Neural cell (in vitro differentiated cells): ENCODE results near the gene CBLB. TPM values are rescaled to one million over a fixed set of nuclear protein-coding genes. Genes with fewer than 3 reads are reported as not detected.

ENCODE experiments used
- H2AFZ ChIP-seq: fragments of 200-600, 300-800 bp; sonication (generic), shearing (Covaris generic); 2 replicates; pipeline ENCODE4 v1.6.0; 2014; ENCODE audit warnings: low read depth, mild to moderate bottlenecking, antibody characterized with exemption, low read length, moderate library complexity
- H3F3A ChIP-seq: fragments of 200-600 bp; shearing (Covaris generic); 2 replicates; pipeline ENCODE4 v1.6.1; 2016; ENCODE audit warnings: mild to moderate bottlenecking, moderate library complexity, mixed read lengths, antibody characterized with exemption, low read length; ENCODE audit not compliant: insufficient read depth, poor library complexity, severe bottlenecking
- H3K27ac ChIP-seq: fragments of 200-600, 300-800 bp; sonication (generic), shearing (Covaris generic); 2 replicates; pipeline ENCODE4 v1.5.1; 2014; ENCODE audit warnings: mild to moderate bottlenecking, low read length, moderate library complexity
- H3K27me3 ChIP-seq: fragments of 300-800, 200-600 bp; sonication (generic), shearing (Covaris generic); 2 replicates; pipeline ENCODE4 v1.6.0; 2014; ENCODE audit warnings: mild to moderate bottlenecking, low read depth, low read length, moderate library complexity; ENCODE audit not compliant: insufficient read depth
- H3K36me3 ChIP-seq: fragments of 300-800, 200-600 bp; sonication (generic), shearing (Covaris generic); 2 replicates; pipeline ENCODE4 v1.5.1; 2014; ENCODE audit warnings: mild to moderate bottlenecking, antibody characterized with exemption, low read length, moderate library complexity; ENCODE audit not compliant: insufficient read depth
- H3K4me2 ChIP-seq: fragments of 300-800, 200-600 bp; sonication (generic), shearing (Covaris generic); 2 replicates; pipeline ENCODE4 v1.6.0; 2014; ENCODE audit warnings: mild to moderate bottlenecking, low read length
- H3K4me3 ChIP-seq: fragments of 300-800, 200-600 bp; sonication (generic), shearing (Covaris generic); 2 replicates; pipeline ENCODE4 v1.5.1; 2014; ENCODE audit warnings: mild to moderate bottlenecking, low read length, moderate library complexity
- H3K79me2 ChIP-seq: fragments of 200-600 bp; shearing (Covaris generic); replicated peaks from 2 replicates; pipeline ENCODE4 v1.6.0; 2014; ENCODE audit warnings: mild to moderate bottlenecking, low read length, moderate library complexity; ENCODE audit not compliant: insufficient read depth
- H3K9ac ChIP-seq: fragments of 300-800, 200-600 bp; sonication (generic), shearing (Covaris generic); 2 replicates; pipeline ENCODE4 v1.6.1; 2016; ENCODE audit warnings: mild to moderate bottlenecking, low read length, mixed read lengths
- H3K9me2 ChIP-seq: fragments of 200-600 bp; shearing (Covaris generic); 2 replicates; pipeline ENCODE4 v1.6.1; 2016; ENCODE audit warnings: mild to moderate bottlenecking, low read length, mixed read lengths; ENCODE audit not compliant: insufficient read depth
- H3K9me3 ChIP-seq: fragments of 200-600, 300-800 bp; sonication (generic), shearing (Covaris generic); 2 replicates; pipeline ENCODE4 v1.6.1; 2016; ENCODE audit warnings: mild to moderate bottlenecking, mixed run types, low read length, moderate library complexity, mixed read lengths
- H4K20me1 ChIP-seq: fragments of 200-600 bp; shearing (Covaris generic); 2 replicates; pipeline ENCODE4 v1.6.1; 2016; ENCODE audit warnings: mild to moderate bottlenecking, mixed run types; ENCODE audit not compliant: insufficient read depth
- CTCF ChIP-seq: fragments of 450-650 bp; IDR thresholded peaks from 2 replicates; pipeline ENCODE4 v1.5.1; 2014; ENCODE audit warnings: antibody characterized with exemption, mild to moderate bottlenecking, moderate library complexity; ENCODE audit not compliant: poor library complexity, severe bottlenecking
- EP300 ChIP-seq: fragments of 450-650 bp; conservative IDR thresholded peaks from 2 replicates; pipeline ENCODE4 v1.6.1; 2014; ENCODE audit warnings: antibody characterized with exemption, mild to moderate bottlenecking, moderate library complexity; ENCODE audit not compliant: poor library complexity, severe bottlenecking
- EZH2 ChIP-seq: fragments of 200-600, 300-800 bp; shearing (Covaris generic), sonication (generic); IDR thresholded peaks from 2 replicates; pipeline ENCODE4 v1.6.1; 2014; ENCODE audit warnings: antibody characterized with exemption, low read length, borderline replicate concordance, mild to moderate bottlenecking; ENCODE audit not compliant: insufficient read depth, poor library complexity, severe bottlenecking
- MXI1 ChIP-seq: fragments of 450-650 bp; conservative IDR thresholded peaks from 2 replicates; pipeline ENCODE4 v1.6.1; 2014; ENCODE audit warnings: antibody characterized with exemption, mild to moderate bottlenecking; ENCODE audit not compliant: poor library complexity, severe bottlenecking
- POLR2AphosphoS5 ChIP-seq: IDR thresholded peaks from 2 replicates; pipeline ENCODE4 v1.6.1; 2012
- RAD21 ChIP-seq: fragments of 450-650 bp; conservative IDR thresholded peaks from 2 replicates; pipeline ENCODE4 v1.6.1; 2014; ENCODE audit warnings: antibody characterized with exemption, mild to moderate bottlenecking, moderate library complexity
- REST ChIP-seq: IDR thresholded peaks from 2 replicates; pipeline ENCODE4 v1.6.1; 2012; ENCODE audit warnings: borderline replicate concordance
- SMC3 ChIP-seq: fragments of 450-650 bp; conservative IDR thresholded peaks from 2 replicates; pipeline ENCODE4 v1.6.1; 2014; ENCODE audit warnings: antibody characterized with exemption, mild to moderate bottlenecking, moderate library complexity; ENCODE audit not compliant: poor library complexity
- TAF1 ChIP-seq: IDR thresholded peaks from 2 replicates; pipeline ENCODE4 v1.6.1; 2012; ENCODE audit warnings: low read depth
- polyA plus RNA-seq: library from polyadenylated mRNA; depleted of rRNA; stranded (reverse); fragments of >200 nt; gene quantifications from 2 replicates; pipeline ENCODE4 v1.2.3, GENCODE V29; 2014

CBLB gene
- polyA plus RNA-seq, 1 donor from 2014 or later = 36.4 TPM

- Histone ChIP-seq H3K9ac (no peak overlapping the region), H3K79me2 (peaks cover 31% of the 10 kb centered on the region), H3K4me2 (no peak overlapping the region), H3K9me2 (no peaks in the 10 kb centered on the region), H3F3A (no peaks in the 10 kb centered on the region), H3K4me3 (no peak overlapping the region), H3K36me3 (no peaks in the 10 kb centered on the region), H4K20me1 (no peaks in the 10 kb centered on the region), H3K27ac (no peak overlapping the region), H3K9me3 (no peaks in the 10 kb centered on the region), H2AFZ (no peak overlapping the region), H3K27me3 (no peaks in the 10 kb centered on the region)
- TF ChIP-seq REST (no peak), RAD21 (no peak), EZH2 (no peak), CTCF (no peak), SMC3 (no peak), TAF1 (no peak), MXI1 (no peak), POLR2AphosphoS5 (no peak), EP300 (no peak)
These were observed 78.3 kb downstream of the CBLB start for GRCh38 chr3:105790534-105790933.

- Histone ChIP-seq H3K9me2 (no peaks in the 10 kb centered on the region), H4K20me1 (no peaks in the 10 kb centered on the region), H3K27ac (no peak overlapping the region), H3K36me3 (no peaks in the 10 kb centered on the region), H3K9ac (no peak overlapping the region), H3K4me2 (no peak overlapping the region), H3K27me3 (no peaks in the 10 kb centered on the region), H3K9me3 (no peaks in the 10 kb centered on the region), H2AFZ (no peak overlapping the region), H3F3A (no peaks in the 10 kb centered on the region), H3K79me2 (peaks cover 31% of the 10 kb centered on the region), H3K4me3 (no peak overlapping the region)
- TF ChIP-seq CTCF (no peak), EP300 (no peak), EZH2 (no peak)
These were observed 80.2 kb downstream of the CBLB start for GRCh38 chr3:105788593-105788992.
